ENCODE measurements around the gene LRR1. TPM values are rescaled to one million over a fixed set of nuclear protein-coding genes. Genes with fewer than 3 reads are reported as not detected.
"Not testable (repeated sequence)": the region's sequence is repeated elsewhere in the genome, so short reads cannot be mapped to it uniquely, and the experiment has no call there.

LRR1 gene
- total RNA-seq, 1 experiment from 2014 or later = 60.8 TPM

GRCh38 chr14:49633640-49634546 lies 35.2 kb downstream of the LRR1 start:
- peak; percentile 96 to 97 for DNase-seq

DNA sequence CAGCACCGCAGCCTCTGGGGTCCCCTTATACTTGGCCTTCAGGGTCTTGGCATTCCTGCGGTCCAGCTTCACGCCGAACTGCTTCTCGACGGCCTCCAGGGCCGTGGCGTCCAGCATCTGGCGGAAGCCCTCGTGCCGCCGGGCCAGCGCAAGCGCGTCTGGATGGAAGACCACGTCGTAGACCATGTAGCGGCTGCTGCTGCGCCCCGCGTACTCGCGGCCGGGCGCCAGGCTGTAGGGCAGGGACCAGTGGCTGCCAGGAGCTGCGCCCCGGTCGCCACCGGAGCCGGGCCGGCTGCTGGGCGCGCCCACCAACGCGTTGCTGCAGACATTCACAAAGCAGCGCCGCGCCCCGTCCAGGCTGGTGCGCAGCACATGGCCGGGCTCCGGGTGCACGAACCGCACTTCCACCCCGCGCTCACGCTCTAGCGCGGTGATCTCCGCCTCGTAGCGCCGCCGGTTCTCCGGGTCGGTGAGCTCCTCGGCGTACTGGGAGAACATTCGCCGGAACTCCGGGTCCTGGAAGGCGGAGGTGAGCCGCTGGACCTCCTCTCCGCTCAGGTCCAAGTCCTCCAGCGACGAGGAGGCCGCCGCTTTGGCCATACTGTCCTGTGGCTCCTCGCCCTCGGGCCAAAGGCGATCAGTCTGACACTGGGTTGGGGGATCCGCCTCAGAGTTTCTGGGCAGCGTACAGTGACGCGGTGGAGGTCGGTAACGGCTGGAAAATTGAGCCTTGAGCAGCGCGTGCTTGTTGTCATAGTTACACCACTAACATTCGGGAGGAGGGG lies 36.0 kb downstream of the LRR1 start, which contains the start of gene DNAAF2:
DNAAF2 (minus strand) TSS at position 698 of the 788 bp plus-strand sequence; CDS start at position 603, 95 bp downstream.
- peak within 1 kb of the TSS; percentile 87 for H3K27ac ChIP-seq
- peaks cover 6% of the 10 kb centered on the region for H3K36me3 ChIP-seq
- H3K9me3 ChIP-seq (replicated peaks) = no peaks in the 10 kb centered on the region
- peak; percentile 65 to 72 for DNase-seq
- H3K4me1 ChIP-seq = peaks cover 6% of the 10 kb centered on the region; the same call in 1 of the 2 replicates
- peak within 1 kb of the TSS; percentile 84 for H3K4me3 ChIP-seq
- H3K27me3 ChIP-seq = no peaks in the 10 kb centered on the region

More at GRCh38 chr14:49633640-49634546, 35.2 kb downstream of the LRR1 start:
- H3K9me3 ChIP-seq (replicated peaks) = no peaks in the 10 kb centered on the region
- peak overlapping the region; percentile 84 for H3K4me3 ChIP-seq
- peaks cover 6% of the 10 kb centered on the region; the same call in 1 of the 2 replicates for H3K36me3 ChIP-seq
- H3K4me1 ChIP-seq = peaks cover 6% of the 10 kb centered on the region; the same call in 1 of the 2 replicates
- H3K27me3 ChIP-seq = no peaks in the 10 kb centered on the region
- H3K27ac ChIP-seq = peak overlapping the region; percentile 87

DNA sequence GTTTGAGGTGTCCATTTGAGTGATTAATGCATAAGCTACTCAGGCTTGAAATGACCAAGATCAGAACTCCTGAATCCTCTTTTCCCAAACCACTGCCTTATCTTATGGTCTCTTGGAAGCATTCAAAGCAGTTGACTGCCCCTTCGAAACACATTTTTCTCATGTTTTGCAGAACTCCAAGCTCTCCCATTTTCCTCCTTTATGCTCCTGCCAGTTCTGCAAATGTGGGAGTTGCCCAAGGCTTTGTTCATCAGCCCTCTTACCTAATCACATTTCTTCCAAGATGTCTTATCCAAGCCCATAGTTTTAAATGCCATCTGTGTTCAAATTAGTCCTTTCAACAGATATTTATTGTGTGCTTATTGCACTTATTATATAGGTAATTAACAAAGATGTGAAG lies 38.1 kb downstream of the LRR1 start:
- Histone ChIP-seq H3K4me3 (no peak overlapping the region), H3K27me3 (no peaks in the 10 kb centered on the region), H3K36me3 (no peaks in the 10 kb centered on the region; the same call in 1 of the 2 replicates), H3K9me3 (replicated peaks) (no peaks in the 10 kb centered on the region), H3K4me1 (peaks cover 2% of the 10 kb centered on the region; the same call in 1 of the 2 replicates), H3K27ac (no peak overlapping the region)
- DNase-seq = no peak

- Histone ChIP-seq H3K4me1 (no peaks in the 10 kb centered on the region), H3K9me3 (replicated peaks) (no peaks in the 10 kb centered on the region), H3K27ac (no peak overlapping the region), H3K4me3 (no peak overlapping the region), H3K36me3 (no peaks in the 10 kb centered on the region; the same call in 1 of the 2 replicates), H3K27me3 (no peaks in the 10 kb centered on the region)
- no peak for DNase-seq
Measured at GRCh38 chr14:49637534-49638078, 38.9 kb downstream of the LRR1 start.

- Histone ChIP-seq H3K27me3 (no peaks in the 10 kb centered on the region), H3K9me3 (replicated peaks) (no peaks in the 10 kb centered on the region), H3K36me3 (peaks cover 2% of the 10 kb centered on the region), H3K27ac (no peak overlapping the region), H3K4me3 (no peak overlapping the region), H3K4me1 (no peaks in the 10 kb centered on the region)
- DNase-seq = no peak
Measured at GRCh38 chr14:49640540-49641417, 42.0 kb downstream of the LRR1 start.

DNA sequence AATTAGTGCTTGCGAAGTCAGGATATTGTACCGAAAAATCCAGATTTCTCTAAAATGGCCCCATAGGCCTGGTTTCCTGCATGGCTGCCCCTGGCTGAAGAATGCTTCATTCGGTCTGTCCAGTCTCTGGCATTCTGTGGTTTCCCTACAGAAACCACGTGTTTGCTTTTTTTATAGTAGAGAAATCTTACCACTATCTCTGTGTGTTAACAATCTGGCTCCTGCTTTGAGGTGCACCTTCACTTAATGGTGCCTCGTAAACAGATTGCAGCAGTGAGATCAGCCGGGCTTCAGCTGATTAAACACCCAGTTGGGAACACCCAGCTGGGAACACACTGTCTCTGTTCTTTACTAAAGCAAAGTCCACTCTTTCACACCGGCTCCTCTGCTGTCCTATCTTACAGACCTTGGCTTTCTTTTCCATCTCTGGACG lies 43.0 kb downstream of the LRR1 start:
- no peaks in the 10 kb centered on the region for H3K9me3 ChIP-seq (replicated peaks)
- H3K4me3 ChIP-seq = no peak overlapping the region
- no peak overlapping the region for H3K27ac ChIP-seq
- peak in 1 of 2 experiments; percentile 19 for DNase-seq
- no peaks in the 10 kb centered on the region for H3K4me1 ChIP-seq
- no peaks in the 10 kb centered on the region for H3K27me3 ChIP-seq
- H3K36me3 ChIP-seq = peaks cover 9% of the 10 kb centered on the region

- DNase-seq = no peak
- Histone ChIP-seq H3K4me3 (no peak overlapping the region), H3K9me3 (replicated peaks) (no peaks in the 10 kb centered on the region), H3K27ac (no peak overlapping the region), H3K27me3 (no peaks in the 10 kb centered on the region), H3K36me3 (peaks cover 9% of the 10 kb centered on the region), H3K4me1 (no peaks in the 10 kb centered on the region)
Measured at GRCh38 chr14:49642163-49642562, 43.4 kb downstream of the LRR1 start.

- H3K4me1 ChIP-seq = no peaks in the 10 kb centered on the region
Measured at GRCh38 chr14:49653508-49653907, 54.8 kb downstream of the LRR1 start.

GRCh38 chr14:49654511-49654910 lies 55.8 kb downstream of the LRR1 start:
- Histone ChIP-seq H3K4me1 (no peaks in the 10 kb centered on the region), H3K9me3 (replicated peaks) (no peaks in the 10 kb centered on the region), H3K27ac (no peak overlapping the region), H3K27me3 (no peaks in the 10 kb centered on the region), H3K36me3 (peaks cover 22% of the 10 kb centered on the region), H3K4me3 (no peak overlapping the region)
- DNase-seq = no peak

More at GRCh38 chr14:49653508-49653907, 54.8 kb downstream of the LRR1 start:
- Histone ChIP-seq H3K4me3 (no peak overlapping the region), H3K36me3 (peaks cover 22% of the 10 kb centered on the region), H3K27me3 (no peaks in the 10 kb centered on the region), H3K9me3 (replicated peaks) (no peaks in the 10 kb centered on the region), H3K27ac (no peak overlapping the region)
- no peak for DNase-seq

DNA sequence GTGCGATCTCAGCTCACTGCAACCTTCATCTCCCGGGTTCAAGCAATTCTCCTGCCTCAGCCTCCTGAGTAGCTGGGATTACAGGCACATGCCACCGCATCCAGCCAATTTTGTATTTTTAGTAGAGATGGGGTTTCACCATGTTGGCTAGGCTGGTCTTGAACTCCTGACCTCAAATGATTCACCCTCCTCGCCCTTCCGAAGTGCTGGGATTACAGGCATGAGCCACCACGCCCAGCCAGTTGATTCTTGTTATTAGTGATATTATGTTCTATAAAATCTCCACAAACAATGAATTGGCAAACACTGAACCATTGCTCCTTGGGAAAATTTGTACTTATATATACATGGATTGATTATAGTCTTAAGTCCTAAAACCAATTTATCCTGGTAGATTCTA lies 58.8 kb downstream of the LRR1 start:
- not testable (repeated sequence) for DNase-seq; H3K4me1 ChIP-seq; H3K9me3 ChIP-seq (replicated peaks); H3K27me3 ChIP-seq; H3K27ac ChIP-seq; H3K4me3 ChIP-seq
- H3K36me3 ChIP-seq = peaks cover 10% of the 10 kb centered on the region

- Histone ChIP-seq H3K27me3 (no peaks in the 10 kb centered on the region), H3K27ac (no peak overlapping the region), H3K4me3 (no peak overlapping the region), H3K4me1 (no peaks in the 10 kb centered on the region), H3K36me3 (peaks cover 15% of the 10 kb centered on the region; the same call in 1 of the 2 replicates), H3K9me3 (replicated peaks) (no peaks in the 10 kb centered on the region)
- no peak for DNase-seq
Measured at GRCh38 chr14:49659526-49660455, 61.1 kb downstream of the LRR1 start.
